Ureter (tissue), 1 donor: ENCODE results near the gene WNT9B. TPM values are rescaled to one million over a fixed set of nuclear protein-coding genes. Genes with fewer than 3 reads are reported as not detected.
"Not testable (repeated sequence)": the region's sequence is repeated elsewhere in the genome, so short reads cannot be mapped to it uniquely, and the experiment has no call there.

Experiments used
- DNase-seq: peaks from one replicate; pipeline ENCODE4 v3.0.0-alpha.2; 2020; ENCODE audit warnings: low spot score
- total RNA-seq: library from RNA; stranded (reverse); gene quantifications from one replicate; pipeline ENCODE4 v1.2.4, GENCODE V29; 2023
- donor health status: DM: yes; HTN: yes; CAD: no.

The WNT9B gene
- total RNA-seq, 1 donor from 2014 or later = 1.1 TPM

DNA sequence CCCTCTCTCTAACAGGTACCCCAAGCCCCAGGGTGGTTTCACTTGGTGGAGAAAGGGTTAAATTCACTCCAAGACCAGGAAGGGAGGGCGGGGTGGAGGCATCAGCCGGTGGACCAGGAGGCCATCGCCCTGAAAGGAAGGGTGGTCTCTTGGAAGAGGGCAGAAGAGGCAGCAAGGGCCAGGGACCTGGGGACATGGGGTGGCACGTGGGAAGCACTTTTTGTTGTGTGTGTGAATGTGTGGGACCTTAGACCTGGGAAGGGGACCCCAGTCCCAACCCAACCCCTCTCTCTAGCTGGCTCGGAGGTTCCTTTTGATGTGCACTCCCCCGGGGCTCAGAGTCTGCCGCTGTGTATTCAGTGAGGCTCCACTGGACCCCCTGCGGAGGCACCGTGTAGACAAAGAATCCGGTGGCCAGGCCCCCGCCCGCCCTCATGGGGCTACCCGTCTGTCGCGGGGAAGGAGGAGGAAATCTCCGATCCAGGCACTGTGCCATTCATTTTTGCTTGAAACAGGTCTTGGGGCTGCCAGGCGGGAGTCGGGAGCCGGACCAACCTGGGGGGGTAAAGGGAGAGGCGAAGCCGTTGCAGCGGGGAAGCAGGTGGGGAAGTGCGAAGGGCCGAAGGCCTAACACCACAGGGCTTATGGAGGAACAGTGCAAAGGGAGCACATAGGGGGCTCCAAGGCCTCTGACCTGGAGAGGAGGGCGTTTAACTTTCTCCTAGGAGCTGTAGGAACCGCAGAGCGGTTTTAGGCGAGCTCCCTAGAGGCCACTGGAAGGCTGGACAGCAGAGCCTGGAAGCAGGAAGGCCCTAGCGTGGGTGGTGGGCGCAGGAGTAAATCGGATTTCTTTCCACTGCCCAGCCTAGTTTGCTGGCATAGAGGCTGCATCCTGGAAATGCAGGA is 29.6 kb upstream of the WNT9B start:
- no peak for DNase-seq

DNA sequence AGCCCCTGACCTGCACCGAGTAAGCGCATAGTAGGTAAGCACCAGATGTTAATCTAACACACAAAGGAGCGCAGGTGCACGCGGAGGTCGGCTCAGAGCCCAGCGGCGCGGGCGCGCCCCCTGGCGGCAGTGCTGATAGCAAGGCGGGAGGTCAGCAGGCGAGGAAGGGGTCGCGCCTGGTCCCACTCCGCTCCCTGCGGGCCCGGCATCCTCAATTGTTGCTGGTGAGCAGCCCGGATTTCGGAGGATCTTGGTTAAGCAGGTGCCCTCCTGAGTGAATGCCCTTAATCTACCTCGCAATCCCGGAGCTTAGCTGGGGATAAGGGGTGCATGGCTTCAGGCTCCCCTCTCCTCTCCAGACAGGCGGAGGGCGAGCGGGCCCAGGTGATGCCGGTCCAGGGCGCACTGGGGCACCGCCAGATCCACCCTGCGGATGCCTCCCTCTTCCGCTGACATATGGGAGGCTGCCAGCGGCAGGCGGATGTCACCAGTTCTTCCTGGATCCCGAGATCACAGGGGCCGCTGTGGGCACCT is 28.9 kb upstream of the WNT9B start:
- no peak for DNase-seq

DNA sequence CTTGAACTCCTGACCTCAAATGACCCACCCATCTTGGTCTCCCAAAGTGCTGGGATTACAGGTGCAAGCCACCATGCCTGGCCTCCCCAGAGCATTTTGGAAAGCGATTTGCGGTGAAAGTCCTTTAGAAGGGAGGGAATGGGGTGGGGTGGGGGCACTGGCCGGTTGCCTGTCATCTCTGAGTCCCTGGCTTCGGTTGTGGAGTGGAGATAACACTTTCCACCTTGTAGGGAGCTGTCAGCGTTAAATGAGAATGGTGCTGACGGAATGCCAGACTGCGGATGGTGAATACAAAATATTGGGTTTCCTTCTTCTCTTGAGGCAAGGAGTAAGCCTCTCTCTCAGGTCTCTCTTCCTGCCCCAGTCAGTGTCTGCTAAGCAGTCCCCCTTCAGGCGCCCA is 27.7 kb upstream of the WNT9B start:
- DNase-seq = no peak

DNA sequence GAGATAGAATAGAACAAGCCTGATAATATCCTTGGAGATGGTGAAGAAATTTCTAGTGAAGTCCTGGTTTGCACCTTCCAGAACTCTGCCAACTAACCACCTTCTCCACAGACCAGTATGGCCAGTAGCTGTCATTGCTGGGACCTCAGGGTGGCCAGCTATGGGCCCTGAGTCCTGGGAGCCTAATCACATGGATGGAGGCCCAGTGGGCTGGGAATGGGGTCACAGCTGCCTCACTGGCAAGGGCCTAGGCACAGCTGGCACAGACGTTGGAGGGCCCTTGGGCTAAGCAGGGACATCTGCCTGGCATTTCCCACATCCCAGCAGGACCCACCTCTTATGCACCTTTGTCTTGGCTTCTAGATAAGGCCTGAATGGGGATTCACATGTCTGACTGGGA is 25.3 kb upstream of the WNT9B start:
- no peak for DNase-seq

DNA sequence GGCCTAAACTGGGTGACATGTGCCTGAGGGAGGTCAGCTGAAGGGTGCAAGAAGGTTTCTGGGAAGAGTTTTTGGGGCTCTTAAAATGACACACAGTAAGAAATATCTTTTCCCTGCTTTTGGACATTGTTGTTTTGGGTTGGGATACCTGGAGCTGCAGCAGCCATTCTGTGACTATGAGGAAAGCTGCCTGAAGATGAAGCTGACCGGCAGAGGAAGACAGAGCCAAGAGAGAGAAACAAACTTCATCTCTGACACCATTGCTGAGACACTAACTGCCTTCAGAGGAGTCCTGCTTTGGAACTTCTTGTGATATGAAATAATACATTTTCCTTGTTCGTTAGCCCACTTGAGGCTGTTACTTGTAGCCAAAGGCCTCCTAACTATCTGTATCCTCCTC is 24.1 kb upstream of the WNT9B start:
- DNase-seq = no peak

DNA sequence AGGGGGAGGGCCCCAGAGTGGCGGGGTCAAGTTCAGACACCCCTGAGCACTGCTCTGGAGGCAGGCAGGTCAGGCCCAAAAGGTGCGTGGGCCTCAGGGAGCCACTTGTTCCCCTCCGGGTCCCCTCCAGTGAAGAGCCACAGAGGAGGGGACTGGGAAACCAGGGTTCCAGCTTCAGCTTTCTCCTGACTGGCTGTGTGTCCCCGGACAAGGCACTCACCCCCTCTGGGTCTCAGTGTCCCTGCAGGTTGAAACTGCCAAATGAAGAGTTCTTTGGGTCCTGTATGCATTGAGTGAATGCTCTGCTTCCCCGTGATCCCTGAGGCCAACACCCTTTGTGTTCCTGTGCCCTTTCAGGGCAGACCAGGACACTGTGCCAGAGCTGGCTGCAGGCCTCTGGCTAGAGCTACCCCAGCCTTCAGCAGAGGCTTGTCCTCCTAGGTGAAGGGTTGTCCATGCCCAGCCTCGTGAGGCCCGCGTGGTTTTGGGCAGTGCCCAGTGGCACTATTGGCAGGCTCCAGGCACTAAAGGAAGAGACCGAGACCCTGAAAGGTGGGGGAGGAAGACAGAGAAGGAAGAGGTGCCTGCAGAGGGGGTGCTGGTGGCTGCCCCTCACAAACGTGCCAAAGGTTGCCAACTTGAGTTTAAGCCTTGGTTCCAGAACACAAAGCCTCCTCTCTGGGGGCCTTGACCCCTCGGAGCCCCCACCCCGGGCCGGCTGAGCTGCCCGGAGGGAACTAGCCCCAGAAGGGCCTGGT is 19.6 kb upstream of the WNT9B start:
- no peak for DNase-seq

DNA sequence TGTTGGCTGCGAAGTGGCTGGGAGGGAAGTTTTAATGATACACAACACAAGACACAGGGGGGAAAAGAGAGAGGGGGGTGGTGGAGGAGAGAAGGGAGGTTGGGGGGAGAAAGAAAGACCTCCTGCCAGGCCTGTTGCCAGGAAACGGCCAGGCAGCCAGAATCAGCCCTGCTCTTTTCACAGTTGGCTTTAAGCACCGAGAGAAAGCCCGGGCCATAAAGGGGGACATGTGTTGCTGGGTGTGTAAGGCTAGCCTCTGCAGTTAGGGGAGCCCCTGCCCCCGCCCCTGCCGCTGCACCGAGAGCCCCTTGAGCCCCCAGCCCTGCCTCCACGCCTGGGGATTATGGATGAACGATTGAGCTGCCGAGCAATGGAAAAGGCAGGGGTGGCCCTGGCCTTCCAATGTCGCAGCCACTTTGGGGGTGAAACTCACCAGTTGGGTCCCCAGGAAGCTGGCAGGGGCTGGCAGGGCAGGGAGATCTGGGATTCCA is 19.0 kb upstream of the WNT9B start:
- DNase-seq = no peak

DNA sequence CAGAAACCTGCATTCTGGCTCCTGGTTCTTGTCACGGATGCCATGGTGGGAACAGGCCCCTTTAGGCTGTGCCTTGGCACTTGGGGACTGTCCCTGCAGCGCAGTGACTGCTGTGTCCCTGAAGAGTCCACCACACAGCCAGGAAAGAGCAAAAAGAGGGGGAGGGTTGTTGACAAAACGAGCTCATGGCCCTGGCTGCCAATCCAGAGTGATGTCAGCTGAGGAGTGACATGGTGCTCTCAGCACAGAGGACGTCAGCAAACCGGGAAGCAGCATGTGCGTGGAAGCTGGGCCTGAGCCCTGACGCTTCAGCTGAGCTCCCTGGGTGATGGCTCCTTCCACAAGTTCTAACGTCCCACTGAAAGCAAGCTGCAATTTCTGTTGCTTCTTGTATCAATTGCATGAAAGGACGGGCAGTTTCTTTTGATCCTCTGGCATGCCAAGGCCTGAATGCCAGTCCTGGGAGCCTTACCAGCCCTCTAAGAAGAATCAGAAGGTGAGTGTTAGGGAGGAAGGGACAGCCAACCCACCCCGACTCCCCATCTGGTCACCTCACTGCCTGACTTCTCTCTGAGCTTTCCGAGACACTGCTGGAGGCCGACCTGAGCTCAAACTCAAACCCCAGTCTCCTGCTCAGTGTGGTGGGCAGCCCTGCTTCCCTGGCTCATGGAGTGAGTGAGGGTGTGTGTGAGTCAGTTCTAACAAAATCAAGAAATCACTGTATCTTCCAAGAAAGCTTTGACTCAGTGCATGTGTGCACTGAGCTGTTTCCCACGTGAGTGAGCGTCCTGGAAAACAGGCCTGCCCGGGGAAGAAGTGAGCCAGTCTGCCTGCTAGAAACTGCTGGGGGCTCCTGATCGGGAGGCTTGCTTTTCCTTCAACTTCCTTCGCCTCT is 18.2 kb upstream of the WNT9B start:
- DNase-seq = no peak

DNA sequence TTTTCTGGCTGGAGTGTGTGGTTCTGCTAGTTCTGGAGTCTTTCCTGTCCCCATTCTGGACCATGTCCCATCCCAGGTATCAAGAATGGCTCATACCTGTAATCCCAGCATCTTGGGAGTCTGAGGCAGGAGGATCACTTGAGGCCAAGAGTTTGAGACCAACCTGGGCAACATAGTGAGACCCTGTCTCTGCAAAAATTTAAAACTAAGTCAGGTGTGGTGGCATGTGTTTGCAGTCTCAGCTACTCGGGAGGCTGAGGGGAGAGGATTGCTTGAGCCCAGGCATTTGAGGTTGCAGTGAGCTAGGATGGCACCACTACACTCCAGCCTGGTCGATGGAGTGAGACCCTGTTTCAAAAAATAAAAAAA is 17.6 kb upstream of the WNT9B start:
- DNase-seq = no peak

DNA sequence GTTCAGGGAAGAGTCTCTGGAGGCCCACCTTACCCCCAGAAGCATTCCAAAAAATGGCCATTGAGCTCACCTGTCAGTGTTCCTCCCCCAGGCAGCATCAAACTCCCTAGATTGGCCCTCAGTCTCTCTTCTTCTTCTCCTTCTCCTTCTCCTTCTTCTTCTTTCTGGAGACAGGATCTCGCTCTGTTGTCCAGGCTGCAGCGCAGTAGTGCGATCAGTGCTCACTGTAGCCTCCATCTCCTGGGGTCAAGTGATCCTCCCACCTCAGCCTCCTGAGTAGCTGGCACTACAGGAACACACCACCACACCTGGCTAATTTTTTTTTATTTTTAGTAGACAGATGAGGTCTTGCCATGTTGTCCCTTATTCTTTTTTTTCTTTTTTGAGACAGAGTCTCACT is 16.5 kb upstream of the WNT9B start:
- DNase-seq = no peak

DNA sequence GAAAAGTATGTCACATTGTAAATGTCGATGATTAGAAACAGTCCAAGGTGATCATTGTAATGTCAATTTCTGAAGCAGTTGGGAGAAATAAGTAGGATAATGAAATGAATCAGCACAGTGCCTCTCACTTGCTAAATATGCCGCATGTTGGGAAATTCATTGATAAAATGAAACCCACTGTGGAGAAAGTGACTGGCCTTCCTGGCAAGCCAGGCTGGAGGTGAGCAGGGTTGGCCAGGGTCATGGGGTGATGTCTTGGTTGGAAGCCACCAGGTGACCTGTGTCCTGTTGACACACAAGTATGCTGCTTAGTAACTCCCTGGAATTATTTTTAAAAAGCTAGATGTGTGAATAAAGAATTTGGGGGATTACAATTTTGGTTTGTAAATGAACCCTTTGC is 14.9 kb upstream of the WNT9B start:
- no peak for DNase-seq

DNA sequence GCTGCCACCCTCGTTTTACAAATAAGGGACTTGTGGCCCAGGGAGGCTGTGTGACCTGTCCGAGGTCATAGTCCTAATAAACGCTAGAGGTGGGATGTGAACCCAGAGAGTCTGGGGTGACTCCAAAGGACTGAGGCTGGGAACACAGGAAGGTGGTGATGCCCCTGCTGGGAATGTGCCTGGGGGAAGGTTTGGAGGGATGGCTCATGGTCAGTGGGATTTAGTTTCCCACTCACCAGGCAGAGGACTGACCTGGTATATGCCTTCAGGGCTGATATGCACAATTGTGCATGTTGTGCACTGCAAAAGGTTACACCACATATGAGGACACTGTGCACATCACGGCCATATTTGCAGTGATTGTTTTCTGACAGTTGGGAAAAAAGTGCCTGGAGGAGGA is 13.9 kb upstream of the WNT9B start:
- no peak for DNase-seq

DNA sequence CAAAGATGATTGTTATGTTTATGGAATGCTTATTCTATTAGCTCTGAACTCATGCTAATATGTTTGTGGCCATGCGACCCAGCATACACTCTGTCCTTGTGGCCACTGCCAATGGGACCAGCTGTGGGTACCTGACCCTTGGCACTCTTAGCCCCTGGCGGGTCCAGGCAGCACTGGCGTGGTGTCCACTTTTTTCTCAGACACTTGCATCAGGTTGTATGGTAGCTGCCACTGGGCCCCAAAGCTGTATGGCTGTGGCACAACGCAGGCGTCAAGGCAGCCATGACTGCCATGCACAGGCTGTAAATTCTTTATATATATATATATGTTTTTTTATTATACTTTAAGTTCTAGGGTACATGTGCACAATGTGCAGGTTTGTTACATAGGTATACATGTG is 12.2 kb upstream of the WNT9B start:
- no peak for DNase-seq

DNA sequence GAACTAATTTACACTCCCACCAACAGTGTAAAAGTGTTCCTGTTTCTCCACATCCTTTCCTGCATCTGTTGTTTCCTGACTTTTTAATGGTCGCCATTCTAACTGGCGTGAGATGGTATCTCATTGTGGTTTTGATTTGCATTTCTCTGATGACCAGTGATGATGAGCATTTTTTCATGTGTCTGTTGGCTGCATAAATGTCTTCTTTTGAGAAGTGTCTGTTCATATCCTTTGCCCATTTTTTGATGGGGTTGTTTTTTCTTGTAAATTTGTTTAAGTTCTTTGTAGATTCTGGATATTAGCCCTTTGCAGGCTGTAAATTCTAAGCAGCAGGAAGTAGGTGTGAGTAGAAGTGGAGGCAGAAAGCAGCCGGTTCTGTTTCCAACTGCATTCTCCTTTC is 10.8 kb upstream of the WNT9B start:
- DNase-seq = not testable (repeated sequence)

DNA sequence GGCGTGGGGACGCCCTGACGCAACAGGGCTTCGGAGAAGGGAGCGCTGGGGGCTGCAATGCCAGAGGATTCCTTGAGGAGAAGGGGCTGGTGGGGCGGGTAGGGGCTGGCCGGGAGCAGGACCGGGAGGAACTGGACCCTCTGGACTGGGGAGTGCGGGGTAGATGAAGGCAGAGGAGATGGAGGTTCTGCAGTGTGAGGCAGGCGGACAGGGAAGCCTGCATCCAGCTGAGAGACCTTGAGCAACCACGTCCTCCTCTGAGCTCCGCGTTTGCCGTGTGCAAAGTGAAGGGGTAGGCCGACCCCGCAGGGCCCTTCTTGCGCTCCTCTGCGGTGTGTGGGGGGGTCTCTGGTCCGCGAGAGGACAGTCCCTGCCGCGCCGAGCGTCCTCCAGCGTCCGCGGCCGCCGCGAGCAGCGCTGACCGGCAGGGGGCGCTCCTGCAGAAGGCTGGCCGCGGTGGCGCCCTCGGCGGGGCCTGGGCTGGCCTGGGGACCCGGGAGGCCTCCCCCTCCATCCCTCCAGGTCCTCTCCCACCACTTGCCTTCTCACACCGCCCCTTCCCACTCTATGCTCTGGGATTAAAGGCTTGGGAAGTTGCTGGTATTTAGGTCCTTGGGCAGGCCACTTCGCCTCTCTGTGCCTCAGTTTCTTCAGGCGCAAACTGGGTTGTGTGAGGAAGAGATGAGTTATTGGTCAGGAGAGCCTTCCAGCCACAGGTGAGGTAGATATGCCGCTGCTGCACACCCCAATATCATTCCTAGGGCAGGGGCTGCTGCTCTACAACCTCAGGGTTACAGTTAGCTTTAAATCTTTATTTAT is 9.6 kb upstream of the WNT9B start:
- DNase-seq = no peak

DNA sequence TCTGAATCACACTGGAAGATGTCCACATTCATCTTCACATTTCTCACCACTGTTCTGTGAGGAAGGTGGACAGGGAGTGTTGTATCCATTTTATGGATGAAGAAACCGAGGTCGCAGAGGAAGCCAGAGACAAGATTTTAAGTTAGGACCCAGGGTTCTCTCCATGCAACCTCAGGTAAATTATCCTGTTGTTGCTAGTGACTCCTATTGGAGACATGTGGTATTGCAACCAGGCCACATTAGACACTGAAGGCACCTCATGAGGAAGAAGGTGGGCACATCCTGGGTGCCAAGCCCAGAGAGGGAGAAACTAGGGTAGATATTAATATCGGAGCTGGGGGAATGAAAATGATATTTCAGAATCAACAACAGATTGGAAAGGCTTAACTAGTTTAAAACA is 8.5 kb upstream of the WNT9B start:
- no peak for DNase-seq

DNA sequence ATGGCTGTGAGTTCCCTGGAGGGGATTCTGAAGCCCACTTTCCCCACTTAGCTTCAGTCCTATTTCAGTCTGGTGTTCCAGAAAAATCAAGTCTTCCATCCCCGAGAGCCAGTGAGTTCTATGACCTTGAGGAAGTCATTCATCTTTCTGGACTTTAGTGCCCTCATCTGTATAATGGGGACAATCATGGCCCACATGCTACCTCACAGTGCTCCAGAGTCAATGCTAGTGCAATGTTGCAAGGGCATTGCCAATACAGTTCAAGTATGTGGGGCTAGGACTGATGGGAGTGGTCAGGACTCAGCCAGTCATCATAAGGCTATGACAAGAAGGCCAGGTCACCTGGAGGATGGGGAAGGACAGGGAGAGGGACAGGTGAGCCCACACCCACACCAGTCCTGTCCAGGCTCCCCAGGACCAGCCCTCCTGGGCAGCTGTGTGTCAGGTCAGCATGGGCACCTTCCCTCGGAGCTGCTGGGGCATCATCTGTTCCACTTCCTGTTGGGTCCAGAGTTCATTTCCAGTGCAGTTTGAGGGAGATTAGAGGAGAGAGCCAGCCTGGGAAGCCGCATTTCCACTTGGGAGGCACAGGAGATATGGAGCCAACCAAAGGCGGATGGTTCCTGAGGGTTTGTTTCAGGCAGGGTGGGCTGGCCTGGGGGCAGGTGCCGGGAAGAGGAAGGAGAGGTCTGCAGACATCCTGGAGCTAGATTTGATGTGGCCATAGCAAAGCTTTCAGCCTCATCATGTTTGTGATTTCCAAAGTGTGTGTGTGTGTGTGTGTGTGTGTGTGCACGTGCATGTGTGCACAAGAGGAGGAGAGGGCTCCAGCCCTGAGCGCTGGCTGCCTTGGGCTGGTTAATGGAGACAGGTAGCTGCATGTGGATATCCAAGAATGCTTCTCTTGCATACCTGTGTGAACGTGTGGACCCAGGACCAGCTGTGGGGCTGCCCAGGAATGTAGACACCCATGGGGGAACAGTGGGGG is 3.9 kb upstream of the WNT9B start:
- no peak for DNase-seq

DNA sequence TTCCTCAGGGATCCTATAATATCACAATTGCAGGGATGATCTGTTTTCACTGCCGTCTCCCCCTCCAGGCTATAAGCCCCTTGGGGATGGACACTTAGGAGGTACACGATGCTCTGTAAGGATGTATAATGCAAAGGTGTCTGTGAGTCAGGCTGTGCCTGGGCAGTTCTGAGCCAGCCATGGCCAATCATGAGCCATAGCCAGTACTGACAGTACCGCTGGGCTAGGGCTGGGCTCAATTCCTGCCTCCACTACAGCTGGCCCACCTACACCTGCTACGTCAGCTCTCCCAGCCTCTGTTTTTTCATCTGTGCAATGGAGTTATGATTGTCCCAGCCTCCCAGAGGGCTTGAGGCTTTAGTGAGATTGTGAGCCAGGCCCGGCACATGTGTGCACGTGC is 2.8 kb upstream of the WNT9B start:
- DNase-seq = no peak

DNA sequence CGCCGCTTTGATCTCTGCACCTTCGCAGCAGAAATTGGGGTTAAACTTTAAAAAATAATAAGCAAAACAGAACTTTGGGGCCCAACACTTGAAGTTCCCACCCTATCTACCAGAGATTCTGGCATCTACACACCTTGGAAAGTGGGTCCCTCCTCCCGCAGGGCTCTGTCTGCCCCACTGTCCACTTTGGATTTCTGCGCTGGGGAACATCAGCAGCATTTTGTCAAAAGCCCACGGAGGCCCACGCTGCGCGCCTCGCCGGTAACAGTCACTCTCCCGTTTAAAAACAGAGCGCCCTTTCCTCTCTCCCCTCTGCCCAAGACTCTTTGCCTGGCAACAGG is 725 bp upstream of the WNT9B start:
- no peak for DNase-seq
